ENCODE data around the gene AP3S2. TPM values are rescaled to one million over a fixed set of nuclear protein-coding genes. Genes with fewer than 3 reads are reported as not detected.

Gene AP3S2
- total and polyA plus RNA-seq, 2 of the 13 experiments (the other 11 are each of a cell fraction or from before 2014, with no cell fraction given): 17.6 to 44.4 TPM

- peak; percentile 46 for TF ChIP-seq STAG1 (CRISPR knock-in tag; IDR thresholded peaks at IDR 0.05)
- peak; percentile 66 for TF ChIP-seq ZSCAN31 (CRISPR knock-in tag; IDR thresholded peaks at IDR 0.05; ENCODE audit: low read depth)
- TF ChIP-seq REPIN1 (CRISPR knock-in tag; IDR thresholded peaks at IDR 0.05; ENCODE audit: borderline replicate concordance, low read depth): peak; percentile 97
- peak; percentile 93 for TF ChIP-seq ZSCAN21 (CRISPR knock-in tag; IDR thresholded peaks at IDR 0.05; ENCODE audit: borderline replicate concordance)
- 0 out of 2 replicates have a peak, but pooled peaks have one; percentile 45 for TF ChIP-seq ATF6 (CRISPR knock-in tag; conservative IDR thresholded peaks at IDR 0.05)
- TF ChIP-seq TEAD2 (CRISPR knock-in tag; IDR thresholded peaks at IDR 0.05): no peak
- peak; percentile 98 for TF ChIP-seq KLF11 (CRISPR knock-in tag; IDR thresholded peaks at IDR 0.05)
- peak; percentile 82; the same call in 1 of the 2 replicates for TF ChIP-seq HNF1B (CRISPR knock-in tag; IDR thresholded peaks at IDR 0.05)
- TF ChIP-seq MTF2 (CRISPR knock-in tag; IDR thresholded peaks at IDR 0.05; ENCODE audit: borderline replicate concordance): no peak; the same call in 1 of the 2 replicates
- peak; percentile 93; the same call in 1 of the 2 replicates for TF ChIP-seq NFKB2 (CRISPR knock-in tag; IDR thresholded peaks at IDR 0.05; ENCODE audit: borderline replicate concordance)
- no peak for TF ChIP-seq DDIT3 (CRISPR knock-in tag; IDR thresholded peaks at IDR 0.05)
- TF ChIP-seq RFXANK (CRISPR knock-in tag; IDR thresholded peaks at IDR 0.05): peak; percentile 82; the same call in 1 of the 2 replicates
- peak; percentile 99 for TF ChIP-seq THAP7 (CRISPR knock-in tag; IDR thresholded peaks at IDR 0.05)
- TF ChIP-seq NBN (conservative IDR thresholded peaks at IDR 0.05): no peak
- TF ChIP-seq ZNF101 (CRISPR knock-in tag; IDR thresholded peaks at IDR 0.05; ENCODE audit: borderline replicate concordance, low read depth): no peak
- no peak for TF ChIP-seq JUNB (CRISPR knock-in tag; IDR thresholded peaks at IDR 0.05; ENCODE audit: borderline replicate concordance)
- peak; percentile 91 for TF ChIP-seq SP140L (CRISPR knock-in tag; IDR thresholded peaks at IDR 0.05; ENCODE audit: borderline replicate concordance)
- TF ChIP-seq ZMYM4 (CRISPR knock-in tag; IDR thresholded peaks at IDR 0.05): peak; percentile 97
- TF ChIP-seq PLRG1 (conservative IDR thresholded peaks at IDR 0.05): no peak
- TF ChIP-seq MAZ (IDR thresholded peaks at IDR 0.05; ENCODE audit: borderline replicate concordance, low read depth, low read length): peak; percentile 73; the same call in 1 of the 2 replicates
- TF ChIP-seq MAZ (CRISPR knock-in tag; IDR thresholded peaks at IDR 0.05; ENCODE audit: low read depth): peak; percentile 84
- TF ChIP-seq KMT2B (CRISPR knock-in tag; IDR thresholded peaks at IDR 0.05): peak; percentile 98
- TF ChIP-seq MXD4 (CRISPR knock-in tag; IDR thresholded peaks at IDR 0.05): peak; percentile 94
- no peak for TF ChIP-seq FIP1L1 (IDR thresholded peaks at IDR 0.05; ENCODE audit: borderline replicate concordance, insufficient read depth, low read depth, low read length)
Measured at GRCh38 chr15:89893696-89894447, at the start of gene AP3S2 (continued).

All from HepG2 (cell line).